DOHH2 (cell line): ENCODE measurements around the gene ZBTB7B.

Experiments used
- H3F3A ChIP-seq: fragments of 200-600 bp; sonication (generic), shearing (Covaris generic); 2 replicates; pipeline ENCODE4 v1.6.0; 2016; ENCODE audit warnings: antibody characterized with exemption, mild to moderate bottlenecking; ENCODE audit not compliant: control insufficient read depth, insufficient read depth
- H3K27ac ChIP-seq: fragments of 200-600 bp; sonication (generic); 2 replicates; pipeline ENCODE4 v1.5.1; 2014; ENCODE audit warnings: low read depth, mild to moderate bottlenecking, low read length, moderate library complexity
- H3K27me3 ChIP-seq: fragments of 200-600 bp; sonication (generic); 2 replicates; pipeline ENCODE4 v1.6.1; 2014; ENCODE audit warnings: mild to moderate bottlenecking, low read length, mixed read lengths; ENCODE audit not compliant: control insufficient read depth
- H3K36me3 ChIP-seq: fragments of 200-600 bp; sonication (generic); 2 replicates; pipeline ENCODE4 v1.6.1; 2014; ENCODE audit warnings: mild to moderate bottlenecking, low read length, moderate library complexity, mixed read lengths; ENCODE audit not compliant: control insufficient read depth
- H3K4me1 ChIP-seq: fragments of 200-600 bp; sonication (generic); 2 replicates; pipeline ENCODE4 v1.6.1; 2014; ENCODE audit warnings: mild to moderate bottlenecking, low read length, mixed read lengths; ENCODE audit not compliant: control insufficient read depth
- H3K4me2 ChIP-seq: fragments of 200-600 bp; sonication (generic); 2 replicates; pipeline ENCODE4 v1.6.0; 2014; ENCODE audit warnings: mild to moderate bottlenecking, low read length, moderate library complexity
- H3K4me3 ChIP-seq: fragments of 200-600 bp; sonication (generic); 2 replicates; pipeline ENCODE4 v1.5.1; 2014; ENCODE audit warnings: mild to moderate bottlenecking, low read length, mixed read lengths
- H3K79me2 ChIP-seq: fragments of 200-600 bp; sonication (generic); 2 replicates; pipeline ENCODE4 v1.6.1; 2014; ENCODE audit warnings: mild to moderate bottlenecking, low read length, mixed read lengths; ENCODE audit not compliant: control insufficient read depth
- H3K9me2 ChIP-seq: fragments of 200-600 bp; sonication (generic); replicated peaks from 2 replicates; pipeline ENCODE4 v1.6.1; 2014; ENCODE audit warnings: mild to moderate bottlenecking, low read length, mixed read lengths; ENCODE audit not compliant: control insufficient read depth
- H3K9me3 ChIP-seq: fragments of 200-600 bp; sonication (generic); 2 replicates; pipeline ENCODE4 v1.6.1; 2014; ENCODE audit warnings: antibody characterized with exemption, low read length, mixed read lengths; ENCODE audit not compliant: control insufficient read depth, insufficient read depth
- H4K20me1 ChIP-seq: fragments of 200-600 bp; sonication (generic); 2 replicates; pipeline ENCODE4 v1.6.0; 2014; ENCODE audit warnings: low read depth, mild to moderate bottlenecking, antibody characterized with exemption, low read length, moderate library complexity; ENCODE audit not compliant: control insufficient read depth, insufficient read depth
- EZH2phosphoT487 ChIP-seq: fragments of 200-600 bp; sonication (generic); IDR thresholded peaks from 2 replicates; pipeline ENCODE4 v1.6.1; 2017; ENCODE audit warnings: borderline replicate concordance, mild to moderate bottlenecking, antibody characterized with exemption, low read length, moderate library complexity, mixed read lengths
- TF ChIP-seq, protein P1 (sequence below): fragments of 200-600 bp; sonication (generic); IDR thresholded peaks from one replicate; pipeline ENCODE4 v1.5.1; 2014; ENCODE audit warnings: antibody characterized with exemption, mild to moderate bottlenecking, low read depth, low read length; ENCODE audit not compliant: poor library complexity, severe bottlenecking

Gene ZBTB7B

DNA sequence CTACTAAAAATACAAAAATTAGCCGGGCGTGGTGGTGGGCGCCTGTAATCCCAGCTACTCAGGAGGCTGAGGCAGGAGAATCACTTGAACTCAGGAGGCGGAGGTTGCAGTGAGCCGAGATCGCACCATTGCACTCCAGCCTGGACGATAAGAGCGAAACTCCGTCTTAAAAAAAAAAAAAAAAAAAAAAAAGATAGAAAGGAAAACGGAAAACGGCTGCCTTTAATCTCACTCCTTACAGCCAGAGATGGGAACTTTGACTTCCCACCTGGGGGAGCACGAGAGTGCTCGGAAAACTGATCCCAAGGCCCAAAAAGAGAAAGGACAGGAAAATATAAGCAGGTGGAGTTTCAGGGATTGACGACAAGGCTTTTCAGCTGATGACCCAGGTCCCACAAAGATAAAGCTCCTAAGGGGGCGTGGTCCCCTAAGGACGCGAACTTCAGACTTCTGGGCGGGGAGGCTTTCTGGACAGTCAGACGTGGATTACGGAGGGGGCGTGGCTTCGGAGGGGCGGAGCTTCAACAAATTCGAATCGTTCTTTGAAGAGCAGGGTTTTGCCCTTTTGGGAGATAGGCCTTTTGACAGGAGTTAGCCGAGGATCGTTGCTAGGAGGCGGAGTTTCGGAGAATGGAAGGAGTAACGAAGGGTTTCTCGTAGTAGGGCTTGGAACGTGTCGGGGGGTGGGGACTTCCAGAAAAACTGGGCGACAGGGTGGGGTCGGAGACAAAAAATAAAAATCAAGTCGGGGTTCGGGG, 29.1 kb upstream of the ZBTB7B start:
- peak overlapping the region; percentile 82 for H3K27ac ChIP-seq
- peak overlapping the region; percentile 70 for H3K4me2 ChIP-seq
- H3K4me3 ChIP-seq: peak overlapping the region; percentile 95
- H3K79me2 ChIP-seq: peaks cover 88% of the 10 kb centered on the region
- peaks cover 15% of the 10 kb centered on the region for H3F3A ChIP-seq
- H3K9me2 ChIP-seq: no peaks in the 10 kb centered on the region
- H3K4me1 ChIP-seq: peaks cover 54% of the 10 kb centered on the region
- peaks cover 14% of the 10 kb centered on the region; the same call in 1 of the 2 replicates for H4K20me1 ChIP-seq
- TF ChIP-seq, protein P1, sequence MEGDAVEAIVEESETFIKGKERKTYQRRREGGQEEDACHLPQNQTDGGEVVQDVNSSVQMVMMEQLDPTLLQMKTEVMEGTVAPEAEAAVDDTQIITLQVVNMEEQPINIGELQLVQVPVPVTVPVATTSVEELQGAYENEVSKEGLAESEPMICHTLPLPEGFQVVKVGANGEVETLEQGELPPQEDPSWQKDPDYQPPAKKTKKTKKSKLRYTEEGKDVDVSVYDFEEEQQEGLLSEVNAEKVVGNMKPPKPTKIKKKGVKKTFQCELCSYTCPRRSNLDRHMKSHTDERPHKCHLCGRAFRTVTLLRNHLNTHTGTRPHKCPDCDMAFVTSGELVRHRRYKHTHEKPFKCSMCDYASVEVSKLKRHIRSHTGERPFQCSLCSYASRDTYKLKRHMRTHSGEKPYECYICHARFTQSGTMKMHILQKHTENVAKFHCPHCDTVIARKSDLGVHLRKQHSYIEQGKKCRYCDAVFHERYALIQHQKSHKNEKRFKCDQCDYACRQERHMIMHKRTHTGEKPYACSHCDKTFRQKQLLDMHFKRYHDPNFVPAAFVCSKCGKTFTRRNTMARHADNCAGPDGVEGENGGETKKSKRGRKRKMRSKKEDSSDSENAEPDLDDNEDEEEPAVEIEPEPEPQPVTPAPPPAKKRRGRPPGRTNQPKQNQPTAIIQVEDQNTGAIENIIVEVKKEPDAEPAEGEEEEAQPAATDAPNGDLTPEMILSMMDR: peak; percentile 36
- no peak for TF ChIP-seq EZH2phosphoT487
- H3K9me3 ChIP-seq: no peaks in the 10 kb centered on the region
- H3K27me3 ChIP-seq: no peaks in the 10 kb centered on the region
- peaks cover 61% of the 10 kb centered on the region for H3K36me3 ChIP-seq

DNA sequence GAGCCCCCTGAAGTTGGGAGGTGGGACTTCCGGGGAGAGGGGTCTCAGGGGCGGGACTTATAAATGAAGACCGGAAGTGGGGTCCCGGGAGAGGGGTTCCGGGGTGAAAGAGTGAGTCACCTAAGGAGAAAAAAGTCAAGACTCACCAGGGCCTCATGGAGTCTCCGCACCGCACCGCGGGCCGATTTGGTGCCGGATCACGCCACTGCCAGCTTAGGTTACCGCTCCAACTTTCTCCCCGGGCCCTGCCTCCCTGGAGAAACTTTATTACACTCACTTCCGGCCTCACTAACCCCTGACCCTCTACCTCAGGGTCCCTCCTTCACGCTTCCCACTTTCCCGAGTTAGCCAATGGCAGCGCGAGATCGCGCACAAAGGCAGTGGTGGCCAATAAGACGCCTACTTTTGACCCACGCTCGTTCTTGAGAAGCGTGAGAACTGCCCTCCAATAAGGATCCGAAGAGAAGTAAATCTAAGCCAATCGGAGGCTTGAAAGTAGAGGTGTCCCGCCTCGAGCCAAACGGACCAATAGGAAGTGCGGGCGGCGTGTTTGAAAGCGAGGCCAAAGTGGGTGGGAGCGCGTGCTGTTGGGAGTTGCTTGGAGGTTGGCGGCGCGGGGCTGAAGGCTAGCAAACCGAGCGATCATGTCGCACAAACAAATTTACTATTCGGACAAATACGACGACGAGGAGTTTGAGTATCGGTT, 28.3 kb upstream of the ZBTB7B start, which contains the start of gene CKS1B:
CKS1B (plus strand) TSS at position 580 of the 706 bp plus-strand sequence; CDS start at position 645, 65 bp downstream.
- Histone ChIP-seq H3K36me3 (peaks cover 59% of the 10 kb centered on the region), H3K4me1 (peaks cover 54% of the 10 kb centered on the region), H3K79me2 (peaks cover 89% of the 10 kb centered on the region)

GRCh38 chr1:154974808-154975408, 27.7 kb upstream of the ZBTB7B start:
- no peaks in the 10 kb centered on the region for H3K9me2 ChIP-seq
- H3F3A ChIP-seq: peaks cover 21% of the 10 kb centered on the region
- H3K4me1 ChIP-seq: peaks cover 54% of the 10 kb centered on the region
- peaks cover 59% of the 10 kb centered on the region for H3K36me3 ChIP-seq
- peaks cover 90% of the 10 kb centered on the region for H3K79me2 ChIP-seq
- H3K9me3 ChIP-seq: no peaks in the 10 kb centered on the region
- no peaks in the 10 kb centered on the region for H3K27me3 ChIP-seq
- H3K4me3 ChIP-seq: peak overlapping the region; percentile 95
- H4K20me1 ChIP-seq: peaks cover 14% of the 10 kb centered on the region; the same call in 1 of the 2 replicates
- peak overlapping the region; percentile 83 for H3K4me2 ChIP-seq
- TF ChIP-seq, protein P1: no peak
- TF ChIP-seq EZH2phosphoT487: no peak
- peak overlapping the region; percentile 82 for H3K27ac ChIP-seq

More for the DNA sequence above, 28.3 kb upstream of the ZBTB7B start, which contains the start of gene CKS1B:
- no peaks in the 10 kb centered on the region for H3K27me3 ChIP-seq
- peaks cover 17% of the 10 kb centered on the region for H3F3A ChIP-seq
- H3K9me2 ChIP-seq: no peaks in the 10 kb centered on the region
- no peak for TF ChIP-seq EZH2phosphoT487
- TF ChIP-seq, protein P1: no peak
- peaks cover 14% of the 10 kb centered on the region; the same call in 1 of the 2 replicates for H4K20me1 ChIP-seq
- no peaks in the 10 kb centered on the region for H3K9me3 ChIP-seq
- peak within 1 kb of the TSS; percentile 95 for H3K4me3 ChIP-seq
- peak within 1 kb of the TSS; percentile 83 for H3K4me2 ChIP-seq
- H3K27ac ChIP-seq: peak within 1 kb of the TSS; percentile 82
